NCI-H1694 treated with DMSO at 0.1 percent for 48 hours (cell line): ENCODE measurements around the gene LRP1.
A peak's percentile ranks its signal among the peaks of the same experiment; 100 is the strongest.

Source experiments
- DNase-seq: peaks from one replicate; lab custom pipeline; 2025; lab: John Stamatoyannopoulos, UW

The LRP1 gene

DNA sequence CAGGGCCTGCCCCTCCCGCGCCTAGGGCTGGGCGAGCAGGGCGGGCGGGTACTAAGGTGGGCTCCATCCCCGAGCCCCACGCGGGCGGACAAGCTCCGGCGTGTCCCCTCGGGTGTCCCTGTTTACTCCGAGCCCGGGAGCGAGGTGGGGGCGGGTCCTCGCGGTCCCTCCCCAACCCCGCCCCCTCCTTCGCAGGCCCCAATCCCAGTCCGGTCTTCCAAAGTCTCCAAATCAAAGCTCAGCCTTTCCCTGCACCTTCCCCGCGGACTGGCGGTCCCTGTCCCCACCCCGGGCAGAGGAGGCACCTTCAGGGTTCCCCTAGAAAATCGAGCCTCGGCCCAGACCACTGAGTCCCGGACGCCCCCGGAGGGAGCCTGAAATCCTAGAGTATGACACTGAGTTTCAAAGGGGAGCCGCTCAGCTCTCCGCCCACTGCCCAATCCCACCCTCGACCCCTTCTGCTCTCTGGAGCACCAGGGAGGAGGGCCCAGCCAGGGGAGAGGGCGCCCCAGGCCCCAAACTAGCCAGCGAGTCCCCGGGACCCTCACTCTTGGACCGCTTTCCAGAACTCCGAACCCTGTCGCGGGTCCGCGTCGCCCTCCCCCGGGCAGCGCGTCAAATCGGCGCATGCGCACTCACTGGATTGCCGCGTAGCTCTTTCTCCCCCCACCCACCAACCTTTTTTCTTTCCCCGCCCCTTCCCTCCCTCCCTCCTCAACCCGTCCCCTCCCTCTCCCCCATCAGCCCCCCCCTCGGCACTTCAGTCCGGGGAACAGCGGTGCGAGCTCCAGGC, at the start of gene LRP1:
Gene LRP1 (plus strand): TSS at position 758 of the 793 bp plus-strand sequence. CDS start 482 bp downstream, outside the sequence.
- peak; percentile 59 for DNase-seq

- peak; percentile 99 for DNase-seq
Observed at GRCh38 chr12:57078519-57079404, 49.5 kb upstream of the LRP1 start, which contains the start of gene NEMP1. NEMP1 (minus strand) TSS chr12:57078791; CDS start chr12:57078745, 46 bp downstream.

GRCh38 chr12:57079821-57080220, 48.5 kb upstream of the LRP1 start:
- DNase-seq: no peak

DNA sequence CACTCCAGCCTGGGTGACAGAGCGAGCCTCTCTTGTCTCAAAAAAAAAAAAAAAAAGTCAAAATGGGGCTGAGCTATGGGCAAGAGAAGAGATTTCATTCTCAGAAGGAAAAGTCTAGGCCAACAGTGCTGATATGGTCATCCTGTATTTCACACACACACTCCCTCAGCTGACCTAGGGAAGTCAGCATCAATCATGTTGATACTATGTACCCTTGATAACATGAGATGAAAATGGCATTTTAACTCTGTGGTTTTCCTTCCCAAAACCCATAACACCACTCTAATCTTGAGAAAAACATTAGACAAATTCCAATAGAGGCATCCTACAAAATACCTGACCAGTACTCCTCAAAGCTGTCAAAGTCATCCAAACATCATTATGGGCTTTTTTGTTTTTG, 47.4 kb upstream of the LRP1 start:
- DNase-seq: no peak

GRCh38 chr12:57085999-57086492, 42.2 kb upstream of the LRP1 start:
- DNase-seq: no peak

- peak; percentile 56 for DNase-seq
Observed at GRCh38 chr12:57086493-57087009, 41.7 kb upstream of the LRP1 start.

DNA sequence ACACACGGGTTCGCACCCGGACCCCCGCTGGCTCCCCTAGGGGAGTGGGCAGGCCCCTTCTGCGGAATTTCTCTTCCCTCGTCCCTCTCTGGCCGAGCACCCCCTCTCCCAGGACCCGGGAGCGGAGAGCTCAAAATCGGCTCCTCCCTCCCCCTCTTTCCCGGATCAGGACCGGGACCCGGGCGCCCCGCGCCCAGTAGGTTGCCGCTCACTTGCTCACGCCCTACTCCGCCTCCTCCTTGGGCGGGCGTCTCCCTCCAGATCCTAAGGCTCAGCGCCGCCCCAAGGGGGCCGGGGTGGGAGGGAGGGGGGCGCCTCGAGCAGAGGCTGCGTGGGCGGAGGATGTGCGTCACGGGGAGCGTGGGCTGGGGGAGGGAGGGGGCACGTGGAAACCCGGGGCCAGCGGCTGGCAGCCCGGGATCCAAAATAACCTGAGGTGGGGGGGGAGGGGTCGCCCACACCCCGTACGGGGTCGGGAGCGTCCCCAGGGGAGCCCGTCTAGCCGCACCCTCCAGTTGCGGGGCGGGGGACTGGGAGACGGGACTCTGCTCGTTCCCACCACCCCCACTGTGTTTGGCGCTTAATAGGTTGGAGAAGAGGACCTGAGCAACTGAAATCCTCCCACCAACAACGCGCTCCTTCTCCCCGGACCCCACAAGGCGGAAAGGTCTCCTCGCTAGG, 41.1 kb upstream of the LRP1 start:
- peak; percentile 32 for DNase-seq

GRCh38 chr12:57087691-57088353, 40.5 kb upstream of the LRP1 start:
- DNase-seq: peak; percentile 47

GRCh38 chr12:57088354-57089270, 39.7 kb upstream of the LRP1 start, which contains the start of gene NAB2:
NAB2 (plus strand) TSS chr12:57089114; CDS start chr12:57089272, 158 bp downstream.
- peak; percentile 75 for DNase-seq

GRCh38 chr12:57089271-57090245, 38.7 kb upstream of the LRP1 start:
- DNase-seq: no peak

- DNase-seq: no peak
Observed at GRCh38 chr12:57090490-57090889, 37.8 kb upstream of the LRP1 start.

DNA sequence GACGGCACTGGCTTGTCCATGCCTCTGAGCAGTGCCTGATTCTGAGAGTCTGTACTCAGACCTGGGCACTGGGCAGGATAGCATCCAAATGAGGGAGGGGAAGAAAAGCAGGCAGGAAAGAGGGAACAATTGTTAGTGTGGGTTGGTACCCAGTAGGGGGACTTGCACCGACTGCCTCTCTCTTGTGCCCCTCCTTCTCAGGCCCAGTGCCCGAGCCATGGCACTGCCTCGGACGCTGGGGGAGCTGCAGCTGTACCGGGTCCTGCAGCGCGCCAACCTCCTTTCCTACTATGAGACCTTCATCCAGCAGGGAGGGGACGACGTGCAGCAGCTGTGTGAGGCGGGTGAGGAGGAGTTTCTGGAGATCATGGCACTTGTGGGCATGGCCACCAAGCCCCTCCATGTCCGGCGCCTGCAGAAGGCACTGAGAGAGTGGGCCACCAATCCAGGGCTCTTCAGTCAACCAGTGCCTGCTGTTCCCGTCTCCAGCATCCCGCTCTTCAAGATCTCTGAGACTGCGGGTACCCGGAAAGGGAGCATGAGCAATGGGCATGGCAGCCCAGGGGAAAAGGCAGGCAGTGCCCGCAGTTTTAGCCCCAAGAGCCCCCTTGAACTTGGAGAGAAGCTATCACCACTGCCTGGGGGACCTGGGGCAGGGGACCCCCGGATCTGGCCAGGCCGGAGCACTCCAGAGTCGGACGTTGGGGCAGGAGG, 37.2 kb upstream of the LRP1 start:
- no peak for DNase-seq

GRCh38 chr12:57091638-57092528, 36.4 kb upstream of the LRP1 start:
- DNase-seq: no peak

GRCh38 chr12:57092529-57092862, 35.8 kb upstream of the LRP1 start:
- DNase-seq: no peak

DNA sequence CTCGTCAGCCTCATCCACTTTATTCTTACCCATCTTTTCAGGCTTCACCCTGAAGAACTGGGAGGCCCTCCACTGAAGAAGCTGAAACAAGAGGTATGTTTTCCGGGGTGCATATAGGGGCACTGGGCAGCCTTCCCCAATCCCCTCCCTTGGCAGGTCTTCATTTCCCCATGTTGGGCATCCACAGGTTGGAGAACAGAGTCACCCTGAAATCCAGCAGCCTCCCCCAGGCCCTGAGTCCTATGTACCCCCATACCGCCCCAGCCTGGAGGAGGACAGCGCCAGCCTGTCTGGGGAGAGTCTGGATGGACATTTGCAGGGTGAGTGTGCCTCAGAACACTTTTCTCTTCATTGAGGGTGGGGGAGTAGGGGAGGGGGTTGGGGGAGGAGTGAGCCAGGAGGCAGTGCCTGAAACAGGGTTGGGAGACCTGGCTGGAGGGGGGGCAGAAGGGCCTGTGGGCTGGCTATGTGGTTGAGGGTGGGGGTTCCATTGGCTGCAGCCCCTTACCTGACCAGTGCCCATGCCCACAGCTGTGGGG, 35.3 kb upstream of the LRP1 start:
- no peak for DNase-seq

DNA sequence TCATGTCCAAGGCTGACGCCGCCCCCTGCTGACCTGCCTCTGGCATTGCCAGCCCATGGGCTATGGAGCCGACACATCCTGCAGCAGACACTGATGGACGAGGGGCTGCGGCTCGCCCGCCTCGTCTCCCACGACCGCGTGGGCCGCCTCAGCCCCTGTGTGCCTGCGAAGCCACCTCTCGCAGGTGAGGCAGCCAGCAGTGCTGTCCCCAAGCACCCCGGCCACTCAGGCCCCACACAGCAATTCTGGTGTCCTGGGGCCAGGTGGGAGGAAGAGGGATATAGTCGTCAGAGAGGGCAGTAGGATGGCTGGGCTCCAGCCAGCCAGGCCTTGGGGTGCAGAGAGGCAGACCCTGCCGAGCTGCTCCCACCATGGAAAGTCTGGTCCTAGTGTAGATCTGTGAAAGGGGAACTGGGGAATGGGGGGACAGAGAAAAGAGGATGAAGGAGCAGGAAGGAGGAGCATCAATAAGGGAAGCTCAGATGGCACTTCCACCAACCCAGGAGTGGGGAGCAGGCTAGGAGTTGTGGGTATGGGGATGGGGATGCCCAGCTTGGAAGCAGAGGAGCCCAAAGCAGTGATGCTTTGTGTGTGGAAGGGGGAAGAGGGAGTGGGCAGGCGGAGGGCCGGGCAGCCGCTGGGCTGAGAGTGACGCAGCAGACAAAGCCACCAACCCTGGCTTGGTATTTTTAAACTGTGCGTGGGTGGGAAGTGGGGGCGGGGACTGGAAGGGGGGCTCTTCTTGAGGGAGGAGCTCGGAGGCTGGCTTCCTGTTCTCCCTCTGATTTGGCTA, 34.7 kb upstream of the LRP1 start:
- no peak for DNase-seq
